Measurements from ENCODE around the gene DHRS11. TPM values are rescaled to one million over a fixed set of nuclear protein-coding genes. Genes with fewer than 3 reads are reported as not detected.

The DHRS11 gene
- total and polyA plus RNA-seq, 10 of the 15 experiments (the other 5 are each of a cell fraction or from before 2014, with no cell fraction given) = 3.4 to 23.0 (median 14.5) TPM

GRCh38 chr17:36598951-36599401 is 7.3 kb downstream of the DHRS11 start:
- WGBS (ENCODE audit: insufficient coverage, insufficient replicate concordance, low lambda C conversion rate, missing lambda C conversion rate) = 87% methylated on average over 12 of the region's 13 CpGs
- Histone ChIP-seq H3K27ac (ENCODE audit: control insufficient read depth, insufficient read depth) (no peak overlapping the region), H2AFZ (ENCODE audit: control insufficient read depth, low read depth, low read length) (no peak overlapping the region), H4K20me1 (ENCODE audit: control insufficient read depth, insufficient read depth) (peaks cover under 1% of the 10 kb centered on the region; the same call in 1 of the 2 replicates), H3K9ac (ENCODE audit: control insufficient read depth, insufficient read depth, low read length) (no peak overlapping the region), H3K4me3 (no peak overlapping the region), H3K4me1 (ENCODE audit: control insufficient read depth, insufficient read depth, low read length) (peaks cover 11% of the 10 kb centered on the region), H3K79me2 (ENCODE audit: control insufficient read depth, insufficient read depth, low read length) (peaks cover 26% of the 10 kb centered on the region), H3K4me2 (ENCODE audit: control insufficient read depth, insufficient read depth) (no peak overlapping the region), H3K27me3 (replicated peaks in 1 of 2; ENCODE audit: control insufficient read depth in 2 of 2, insufficient read depth in 2 of 2, low read length in 1 of 2) (no peaks in the 10 kb centered on the region), H3K9me3 (replicated peaks; ENCODE audit: control insufficient read depth, insufficient read depth, low read length) (no peaks in the 10 kb centered on the region), H3K36me3 (ENCODE audit: control insufficient read depth in 2 of 2, insufficient read depth in 2 of 2, low read length in 1 of 2) (no peaks in the 10 kb centered on the region)
- ChIA-PET CTCF (interaction anchor here (0.6 to 1.1 kb wide), 3 partner anchors 61 to 115 kb away, joined by 3 to 4 read pairs (median 3); no protein-coding TSS in a partner anchor), POLR2A (no interaction called here), RAD21 (ENCODE audit: unreplicated experiment) (no interaction called here), SMC1A (ENCODE audit: uncharacterized antibody, unreplicated experiment) (interaction anchor here (0.7 kb wide), 1 partner anchor 53 kb away, joined by 3 read pairs; no protein-coding TSS in a partner anchor)
- ATAC-seq (no peak), DNase-seq (ENCODE audit: low read depth, low spot score) (no peak), FAIRE-seq (no peak)
- in situ Hi-C loops (cut with MboI) (no loop called here), intact Hi-C loops (cut with micrococcal nuclease; ENCODE audit: unreplicated experiment) (no loop called here)
- no TSS peak for BruUV-seq (replicated peaks)
- TF ChIP-seq SUPT20H (IDR thresholded peaks at IDR 0.05; ENCODE audit: borderline replicate concordance, control insufficient read depth, low read depth, low read length) = no peak
- TF ChIP-seq RUNX3 (IDR thresholded peaks at IDR 0.05; ENCODE audit: low read length) = no peak
- TF ChIP-seq ZNF24 (IDR thresholded peaks at IDR 0.05) = no peak
- TF ChIP-seq ZZZ3 (IDR thresholded peaks at IDR 0.05; ENCODE audit: control insufficient read depth, insufficient read length, low read depth) = no peak
- TF ChIP-seq CHD4 (IDR thresholded peaks at IDR 0.05) = no peak
- no peak for TF ChIP-seq EZH2 (IDR thresholded peaks at IDR 0.05; ENCODE audit: borderline replicate concordance, control insufficient read depth, low read depth, low read length)
- TF ChIP-seq ZNF274 (IDR thresholded peaks at IDR 0.05; ENCODE audit: insufficient read depth, insufficient read length) = no peak
- TF ChIP-seq SMC3 (IDR thresholded peaks at IDR 0.05; ENCODE audit: borderline replicate concordance, low read length) = no peak
- TF ChIP-seq MLLT1 (IDR thresholded peaks at IDR 0.05) = no peak
- TF ChIP-seq SREBF2 (IDR thresholded peaks at IDR 0.05; ENCODE audit: low read length) = no peak
- TF ChIP-seq ZBTB4 (CRISPR knock-in tag; IDR thresholded peaks at IDR 0.05) = no peak
- no peak for TF ChIP-seq SPI1 (IDR thresholded peaks at IDR 0.05; ENCODE audit: borderline replicate concordance, insufficient read depth, low read depth, low read length)
- TF ChIP-seq TCF3 (IDR thresholded peaks at IDR 0.05; ENCODE audit: borderline replicate concordance, insufficient read depth, low read depth, low read length) = no peak
- TF ChIP-seq IRF5 (IDR thresholded peaks at IDR 0.05; ENCODE audit: borderline replicate concordance) = no peak
- no peak for TF ChIP-seq PKNOX1 (IDR thresholded peaks at IDR 0.05)
- TF ChIP-seq ETV6 (conservative IDR thresholded peaks at IDR 0.05 in 1 of 2, IDR thresholded peaks at IDR 0.05 in 1 of 2; ENCODE audit: borderline replicate concordance in 1 of 2, low read depth in 1 of 2) = no peak
- TF ChIP-seq NR2C2 (IDR thresholded peaks at IDR 0.05; ENCODE audit: borderline replicate concordance, control insufficient read depth, insufficient read length, low read depth) = no peak
